NAMALWA (cell line): ENCODE results near the gene JPH2.

Source experiments
- DNase-seq: peaks from one replicate; pipeline ENCODE4 v3.0.0-alpha.2; 2015; ENCODE audit warnings: low spot score

JPH2 gene

DNA sequence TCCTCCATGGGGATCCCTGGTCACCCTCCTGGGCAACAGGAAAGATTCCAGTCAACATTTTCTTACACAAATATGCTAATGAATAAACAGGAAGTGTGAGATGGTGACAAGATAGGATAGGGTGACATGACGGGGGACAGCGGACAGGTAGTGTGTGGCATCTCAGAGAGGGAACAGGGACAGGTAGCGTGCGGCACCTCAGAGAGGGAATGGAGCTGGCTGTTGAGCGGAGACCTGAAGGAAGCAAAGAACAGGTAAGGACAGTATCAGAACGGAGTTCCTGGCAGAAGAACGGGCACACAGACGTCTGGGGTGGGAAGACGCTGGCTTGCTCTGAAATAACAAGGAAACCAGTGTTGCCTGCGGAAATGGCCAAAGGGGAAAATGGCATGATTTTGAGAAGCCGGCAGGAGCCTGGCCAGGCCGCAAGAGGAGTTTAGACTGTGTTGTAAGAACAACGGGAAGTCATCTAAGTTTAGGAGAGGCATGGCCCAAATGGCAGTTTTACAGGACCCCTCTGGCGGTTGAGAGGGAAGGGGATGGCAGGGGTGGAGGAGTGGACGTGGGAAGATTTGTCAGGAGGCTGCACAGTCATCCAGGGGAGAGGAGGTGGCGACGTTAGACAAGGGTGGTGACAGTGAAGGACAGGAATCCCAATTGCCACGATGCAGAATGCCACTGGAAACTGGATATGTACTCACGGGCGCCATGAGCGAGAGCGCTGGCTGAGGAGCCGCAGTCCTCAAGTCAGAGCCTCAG is 111.6 kb downstream of the JPH2 start:
- no peak for DNase-seq

DNA sequence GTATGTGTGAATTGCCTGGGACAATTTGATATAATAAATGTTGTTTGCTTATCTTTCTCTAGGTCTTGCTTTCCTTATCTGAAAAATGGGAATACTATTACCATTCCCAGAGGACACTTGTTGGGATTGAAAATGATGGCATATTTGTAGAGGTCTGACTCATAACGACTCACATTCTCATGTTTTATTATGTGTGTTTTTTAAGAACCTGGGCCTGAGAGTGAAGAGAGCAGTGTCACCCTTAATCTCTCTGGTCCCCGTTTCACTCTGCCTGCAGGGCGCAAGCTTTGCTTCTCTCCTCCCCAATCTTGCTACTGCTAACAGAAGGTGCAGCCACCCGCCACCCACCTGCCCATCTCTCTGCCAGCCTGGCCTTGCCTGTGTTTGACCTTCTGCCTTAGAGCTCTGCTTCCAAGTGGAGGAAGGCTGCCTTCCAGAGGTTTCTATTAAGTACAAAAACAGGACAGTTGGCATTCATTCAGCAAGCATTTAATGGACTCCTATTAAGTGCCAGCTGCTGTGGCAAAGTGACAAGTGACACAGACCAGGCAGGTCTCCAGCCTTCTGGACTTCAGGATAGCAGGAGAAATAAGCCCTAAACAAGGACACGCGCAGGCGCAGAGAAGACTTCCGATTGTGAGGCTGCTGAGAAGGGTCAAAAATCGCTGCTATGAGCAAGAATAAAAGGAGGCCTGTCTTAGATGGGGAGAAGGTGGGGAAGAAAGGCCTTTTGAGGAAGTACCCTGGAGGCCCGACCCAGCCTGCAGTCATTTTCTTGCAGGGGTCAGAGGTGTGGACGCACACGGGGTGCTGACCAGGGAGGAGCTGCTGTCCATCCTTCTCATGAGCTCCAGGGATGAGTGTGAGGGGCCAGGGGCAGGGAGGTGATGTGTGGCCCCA is 112.5 kb downstream of the JPH2 start:
- no peak for DNase-seq

DNA sequence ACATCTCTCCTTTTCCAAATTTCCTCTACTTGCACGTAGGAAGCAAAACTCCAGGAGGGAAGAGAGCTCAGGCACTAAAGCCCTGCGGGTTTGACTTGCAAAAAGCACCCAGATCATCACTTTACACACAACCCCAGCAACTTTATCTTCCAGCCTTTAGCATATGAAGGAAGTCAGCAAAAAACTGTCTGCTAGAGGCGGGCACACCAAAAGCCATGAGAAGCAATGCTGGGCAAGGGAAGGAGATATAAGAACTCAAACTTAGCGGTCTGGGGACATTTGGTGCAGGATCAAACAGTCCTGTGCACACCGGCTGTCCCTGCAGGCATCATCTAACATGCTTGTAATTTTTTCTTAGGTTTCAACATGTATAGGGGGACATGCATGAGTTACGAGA is 113.3 kb downstream of the JPH2 start:
- DNase-seq, result no peak

DNA sequence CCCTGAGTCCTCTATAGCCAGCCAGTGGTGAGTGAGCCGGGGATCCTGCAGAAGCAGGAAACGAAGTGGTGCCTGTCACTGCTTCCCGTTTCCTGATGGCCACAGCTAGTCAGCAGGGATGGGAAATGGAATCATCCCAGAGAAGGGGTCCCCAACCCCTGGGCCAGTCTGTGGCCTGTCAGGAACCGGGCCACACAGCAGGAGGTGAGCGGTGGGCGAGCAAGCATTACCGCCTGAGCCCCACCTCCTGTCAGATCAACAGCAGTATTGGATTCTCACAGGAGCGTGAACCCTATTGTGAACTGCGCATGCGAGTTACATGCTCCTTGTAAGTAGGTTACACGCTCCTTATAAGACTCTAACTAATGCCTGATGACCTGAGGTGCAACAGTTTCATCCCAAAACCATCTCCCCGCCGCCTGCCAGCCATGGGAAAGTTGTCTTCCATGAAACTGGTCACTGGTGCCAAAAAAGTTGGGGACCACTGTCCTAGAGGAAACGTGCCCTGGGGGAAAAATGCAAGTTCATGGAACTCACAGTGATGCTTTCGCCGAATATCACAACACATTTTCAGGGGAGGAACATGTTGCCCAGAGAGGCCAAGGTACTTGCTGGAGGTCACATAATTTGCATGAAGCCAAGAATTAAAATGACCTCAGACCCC is 113.8 kb downstream of the JPH2 start:
- no peak for DNase-seq

DNA sequence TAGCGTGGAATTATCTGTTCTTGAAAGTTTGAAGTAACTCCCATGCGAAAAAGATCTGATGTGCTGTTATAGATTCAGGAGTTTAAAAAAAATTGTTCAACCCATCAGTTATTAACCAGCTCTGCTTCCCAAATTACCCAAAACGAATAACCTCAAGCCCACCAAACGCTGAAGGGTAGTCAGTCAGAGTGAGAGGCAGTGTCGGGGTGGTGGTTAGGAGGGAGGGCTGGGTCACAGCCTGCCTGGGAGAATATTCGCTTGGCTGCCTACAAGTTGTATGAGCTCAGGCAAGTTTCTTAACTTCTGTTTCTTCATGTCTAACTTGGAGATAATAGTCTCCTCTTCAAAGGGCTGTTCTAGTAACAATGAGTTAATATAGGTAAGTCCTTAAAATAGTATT is 114.6 kb downstream of the JPH2 start:
- no peak for DNase-seq

DNA sequence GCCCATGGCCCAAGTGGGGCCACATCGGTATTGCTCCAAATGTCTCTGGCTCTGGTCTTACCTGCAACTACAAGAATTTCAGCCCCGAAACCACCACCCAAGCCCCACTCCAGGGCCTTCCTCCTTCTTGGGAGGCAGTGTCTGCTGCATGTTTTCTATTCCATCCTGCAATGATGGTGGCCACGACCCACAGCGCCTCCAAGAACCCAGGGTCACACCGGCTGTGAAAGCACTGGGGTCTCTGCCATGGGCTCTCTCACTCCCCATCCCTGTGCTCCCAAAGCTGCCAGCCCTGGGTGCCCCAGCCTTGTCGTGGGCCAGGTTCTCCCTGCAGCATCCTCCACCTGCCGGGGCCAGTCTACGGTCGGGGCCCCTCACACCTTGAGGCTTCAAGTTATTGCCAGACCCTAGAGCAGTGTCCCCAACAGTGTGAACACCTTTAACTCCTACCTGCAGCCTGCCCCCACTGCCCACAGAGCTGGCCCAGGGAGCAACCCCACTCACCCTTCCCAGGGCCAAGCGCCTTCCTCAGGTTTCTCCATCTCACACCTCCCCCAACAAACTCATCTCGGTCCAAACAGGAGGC is 115.4 kb downstream of the JPH2 start:
- no peak for DNase-seq

DNA sequence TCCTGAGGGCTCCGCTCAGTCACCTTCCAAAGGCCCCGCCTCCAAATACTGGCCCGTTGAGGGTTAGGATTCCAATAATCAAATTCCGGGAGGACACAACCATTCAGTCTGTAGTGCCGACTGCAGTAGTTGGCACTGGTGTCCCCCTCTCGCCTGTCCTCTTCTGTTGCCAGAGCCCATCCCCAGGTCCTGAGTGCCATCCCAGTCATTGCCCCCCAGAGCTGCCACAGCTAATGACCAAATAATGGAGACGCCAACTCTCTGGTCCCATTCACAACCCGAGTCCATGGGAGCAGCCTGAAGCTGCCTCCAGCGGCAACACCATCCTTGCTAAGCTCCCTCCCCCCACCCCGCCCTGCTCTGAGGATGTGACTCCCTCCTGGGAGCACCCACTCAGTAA is 115.9 kb downstream of the JPH2 start:
- DNase-seq, result no peak

DNA sequence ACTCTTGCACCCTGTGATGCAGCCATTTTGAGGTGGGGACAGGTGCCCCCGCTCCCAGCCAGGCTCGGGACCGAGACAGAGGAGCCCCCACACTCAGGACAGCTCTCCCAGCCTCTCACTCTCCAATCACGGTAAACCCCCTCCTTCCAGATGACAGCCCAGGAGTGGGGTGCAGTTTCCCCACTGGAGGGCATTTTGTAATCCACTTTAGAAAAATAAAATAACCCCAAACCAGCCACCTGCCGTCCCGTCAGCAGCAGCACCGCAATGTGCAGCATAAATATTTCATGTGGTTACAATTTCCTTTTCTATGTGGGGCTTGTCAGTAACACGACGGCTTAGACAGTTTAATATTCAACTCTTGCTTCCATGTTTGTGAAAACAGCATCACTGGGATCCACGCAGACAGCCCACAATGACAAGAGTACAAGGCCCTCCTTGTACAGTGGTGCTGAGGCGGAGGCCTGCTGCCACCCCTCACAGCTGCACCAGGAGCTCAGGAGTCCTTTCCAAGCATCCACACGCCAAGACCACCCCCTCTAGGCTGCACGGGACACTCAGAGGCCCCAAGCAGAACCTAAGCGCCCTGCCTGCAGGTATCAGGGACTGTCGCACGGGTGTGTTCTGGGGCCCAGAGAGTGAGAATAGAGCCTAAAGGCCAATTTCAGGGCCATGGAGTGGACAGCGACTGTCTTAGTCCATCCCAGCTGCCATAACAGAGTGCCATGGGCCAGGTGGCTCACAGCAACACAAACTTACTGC is 116.7 kb downstream of the JPH2 start:
- DNase-seq, result no peak

DNA sequence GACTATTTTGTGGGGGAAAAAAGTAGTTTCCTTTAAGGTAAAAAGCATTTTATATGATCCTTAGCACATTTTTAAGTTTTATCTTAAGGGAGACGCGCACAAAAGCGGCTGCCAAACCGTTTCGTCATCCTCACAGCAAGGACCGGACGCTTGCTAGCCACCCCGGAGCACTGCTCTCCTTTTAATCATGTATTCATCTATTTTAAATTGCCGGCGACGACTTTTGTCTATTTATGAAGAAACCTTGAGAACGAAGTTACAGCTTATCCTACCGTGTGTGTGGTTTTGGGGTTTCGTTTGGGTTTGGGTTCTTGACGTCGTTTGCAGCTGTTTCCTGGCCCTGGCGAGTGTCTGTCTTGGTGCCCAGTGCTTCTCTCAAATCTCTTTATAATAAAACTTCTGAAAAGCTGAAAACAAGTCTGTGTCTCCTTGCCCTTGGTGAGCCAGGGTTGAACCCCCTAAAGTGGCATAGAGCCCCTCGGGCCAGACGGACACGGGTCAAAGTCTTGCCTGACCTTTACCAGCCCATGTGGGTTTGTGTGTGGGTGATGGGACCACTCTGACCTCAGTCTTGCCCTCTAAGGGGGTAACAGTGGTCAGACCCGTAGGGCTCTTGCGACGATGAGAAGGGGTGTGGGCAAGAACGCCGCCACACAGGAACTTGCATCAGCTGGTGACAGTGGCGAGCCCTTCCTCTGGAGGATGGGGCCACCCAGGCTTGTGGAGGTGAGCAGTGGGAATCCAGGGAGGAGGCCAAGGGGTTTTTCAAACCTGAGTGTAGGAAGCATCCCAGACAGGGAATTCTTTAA is 117.6 kb downstream of the JPH2 start:
- peak; percentile 23 for DNase-seq

DNA sequence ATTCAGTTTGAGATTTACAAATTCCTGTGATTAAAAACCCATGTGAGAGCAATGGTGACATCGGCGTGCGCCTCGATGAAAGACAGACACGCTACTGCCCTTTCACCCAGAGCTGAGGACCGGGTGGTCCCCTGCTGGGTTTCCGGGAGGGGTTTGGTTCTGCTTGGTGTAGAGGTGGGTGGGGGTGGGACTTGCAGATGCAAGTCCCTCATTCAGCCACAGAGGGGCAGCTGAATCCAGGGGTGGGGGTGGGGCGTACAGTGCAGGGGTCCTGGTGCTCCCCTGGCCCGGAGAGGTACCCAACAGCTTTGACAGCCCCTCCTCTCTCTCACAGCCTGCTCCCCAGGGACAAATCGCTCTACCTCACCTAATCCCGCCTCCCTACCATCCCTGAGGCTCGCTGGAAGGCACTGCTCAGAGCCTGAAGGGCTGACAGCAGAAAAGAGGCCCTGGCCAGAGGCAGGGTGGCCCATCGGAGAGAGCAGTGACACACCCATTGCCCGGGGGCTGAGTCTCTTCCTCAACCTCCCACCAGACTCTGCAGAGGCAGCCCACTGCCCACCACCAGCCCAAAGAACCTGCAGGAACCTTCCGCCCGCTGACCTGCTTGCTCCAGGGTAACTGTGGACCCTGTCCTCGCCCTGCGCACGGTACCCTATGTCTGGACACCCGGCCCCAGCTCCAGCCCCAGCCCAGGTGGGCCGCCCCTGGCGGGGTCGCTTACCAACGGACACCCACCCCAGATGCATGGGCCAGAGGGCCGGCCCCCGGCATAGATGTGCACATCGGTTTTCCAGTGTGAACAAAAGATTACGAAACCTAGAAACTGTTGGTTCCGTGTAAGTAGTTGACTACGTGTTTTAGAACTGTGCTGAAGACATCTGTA is 118.4 kb downstream of the JPH2 start:
- DNase-seq, result no peak

DNA sequence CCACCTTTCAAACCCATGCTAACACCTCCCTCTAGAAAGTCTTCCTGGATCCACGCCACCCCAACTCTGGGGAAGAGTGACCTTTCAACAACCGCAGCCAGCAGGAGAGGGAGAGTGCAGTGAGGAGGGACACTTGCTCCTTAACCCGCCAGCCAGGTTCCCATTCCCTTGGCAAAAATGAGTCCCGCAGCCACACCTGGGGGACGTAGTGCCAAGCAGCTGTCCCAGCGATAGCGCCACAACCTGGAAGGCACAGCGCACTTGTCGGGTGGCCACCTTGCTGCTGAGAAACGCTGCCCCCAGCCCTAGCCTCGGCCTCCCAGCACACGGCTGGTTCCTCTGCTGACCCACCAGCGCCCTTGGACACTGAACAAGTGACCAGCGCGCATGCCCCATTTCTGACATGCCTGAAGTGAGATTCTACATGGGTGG is 119.3 kb downstream of the JPH2 start:
- no peak for DNase-seq

DNA sequence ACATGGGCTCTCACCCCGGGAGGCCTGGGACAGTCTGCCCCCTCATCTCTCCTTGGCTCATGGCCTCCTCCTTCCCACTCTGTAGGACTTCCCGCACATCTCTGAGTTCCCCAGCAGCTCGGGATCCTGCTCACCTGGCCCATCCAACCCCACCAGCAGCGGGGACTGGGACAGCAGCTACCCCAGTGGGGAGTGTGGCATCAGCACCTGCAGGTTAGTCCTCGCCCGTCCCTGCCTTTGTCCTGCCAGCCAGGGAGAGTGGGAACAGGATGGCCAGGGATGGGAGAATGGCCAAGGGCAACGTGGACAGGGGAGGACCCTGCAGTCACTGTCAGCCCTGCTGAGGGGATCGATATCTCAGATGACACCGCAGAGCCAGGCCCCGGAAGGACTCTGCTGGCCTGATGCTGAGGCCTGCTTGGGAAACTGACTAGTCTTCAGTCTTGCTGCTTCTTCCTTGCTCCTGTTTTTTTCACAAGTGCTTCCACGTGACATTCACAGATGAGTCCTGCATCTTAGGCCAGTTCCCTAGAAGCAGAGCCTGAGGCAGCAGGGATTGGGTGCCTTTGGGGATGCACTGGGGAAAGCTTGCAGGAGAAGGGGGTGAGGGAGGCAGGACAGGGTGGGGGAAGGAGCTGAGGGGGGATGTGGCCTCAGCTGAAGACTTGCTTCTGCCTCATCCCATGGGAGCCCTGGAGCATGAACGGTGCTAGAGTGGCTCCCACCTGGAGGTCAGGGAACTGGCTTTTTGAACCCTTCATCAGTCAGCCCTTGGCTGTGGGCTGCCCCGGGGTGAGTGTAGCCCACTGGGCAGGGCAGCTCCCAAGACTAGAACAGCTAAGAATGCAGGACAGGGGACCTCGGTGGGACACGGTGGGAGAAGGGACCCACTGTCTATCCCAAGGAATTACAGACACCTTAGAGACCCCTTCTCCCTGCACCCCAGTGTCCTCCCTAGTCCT is 120.1 kb downstream of the JPH2 start:
- DNase-seq, result no peak

DNA sequence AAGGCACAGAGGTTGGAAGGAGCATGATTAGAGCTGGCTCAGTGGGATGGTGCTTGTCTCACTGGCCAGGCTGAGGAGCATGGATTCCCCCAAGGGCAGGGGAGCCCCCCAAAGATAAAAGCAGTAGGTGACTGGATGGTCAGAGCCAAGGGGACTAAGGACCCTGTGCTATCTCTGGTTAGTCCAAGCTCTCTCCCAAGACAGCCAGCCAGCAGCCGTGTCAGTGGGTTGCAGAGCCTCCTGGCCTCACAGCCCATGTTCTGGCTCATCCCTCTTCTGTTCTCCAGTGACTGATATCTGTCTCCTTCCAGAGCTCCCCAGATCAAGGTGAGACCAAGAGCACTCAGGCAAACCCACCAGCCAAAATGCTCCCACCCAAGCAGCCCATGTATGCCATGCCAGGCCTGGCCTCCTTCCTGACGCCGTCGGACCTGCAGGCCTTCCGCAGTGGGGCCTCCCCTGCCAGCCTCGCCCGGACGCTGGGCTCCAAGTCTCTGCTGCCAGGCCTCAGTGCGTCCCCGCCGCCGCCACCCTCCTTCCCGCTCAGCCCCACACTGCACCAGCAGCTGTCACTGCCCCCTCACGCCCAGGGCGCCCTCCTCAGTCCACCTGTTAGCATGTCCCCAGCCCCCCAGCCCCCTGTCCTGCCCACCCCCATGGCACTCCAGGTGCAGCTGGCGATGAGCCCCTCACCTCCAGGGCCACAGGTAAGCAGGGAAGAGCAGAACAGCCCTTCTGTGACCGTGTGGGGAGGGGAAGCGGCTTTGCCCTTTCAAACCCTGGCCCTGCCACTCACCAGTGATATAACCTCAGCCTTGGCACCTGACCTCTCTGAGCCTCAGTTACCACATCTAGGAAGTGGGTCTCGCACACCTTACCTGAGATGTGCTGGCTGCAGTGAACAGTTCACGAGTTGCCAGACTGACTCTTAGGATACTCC is 121.3 kb downstream of the JPH2 start:
- no peak for DNase-seq

DNA sequence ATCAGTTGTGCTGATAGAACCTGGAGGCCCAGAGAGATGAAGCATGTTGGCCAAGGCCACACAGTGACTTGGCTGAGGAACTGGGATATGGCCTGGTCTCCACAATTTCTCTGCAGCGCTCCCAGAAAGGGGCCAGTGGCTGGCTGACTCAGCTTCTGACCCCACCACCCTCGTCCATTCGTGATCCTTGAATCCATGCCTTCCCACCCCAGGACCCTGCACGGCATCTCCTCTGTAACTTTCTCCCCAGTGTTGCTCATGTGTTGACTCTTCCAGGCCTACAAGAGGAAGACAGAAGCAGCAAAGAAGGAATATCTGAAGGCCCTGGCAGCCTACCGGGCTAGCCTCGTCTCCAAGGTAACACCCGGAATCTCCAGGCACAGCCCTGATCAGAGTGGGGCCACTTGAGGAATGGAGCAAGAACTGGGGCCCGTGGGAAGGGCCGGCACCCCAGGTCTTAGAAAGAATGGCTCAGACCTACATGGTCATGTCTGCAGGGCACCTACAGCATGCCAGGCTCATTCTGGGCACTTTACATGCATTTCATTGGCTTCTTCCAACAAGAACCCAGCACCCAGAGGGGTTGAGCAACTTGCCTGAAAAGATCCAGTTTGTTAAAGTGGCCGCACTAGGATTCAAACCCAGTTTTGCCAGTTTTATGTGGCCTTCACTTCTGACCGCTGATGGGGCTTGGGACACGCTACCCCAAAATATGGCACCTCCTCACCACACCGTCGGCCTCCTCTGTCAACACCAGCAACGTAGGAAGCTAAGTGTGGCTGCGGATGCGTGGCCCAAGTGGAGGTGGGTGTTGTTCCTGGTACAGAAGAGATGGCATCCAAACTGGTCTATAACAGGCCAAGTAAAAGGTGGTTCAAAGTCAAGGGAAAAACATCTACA is 122.2 kb downstream of the JPH2 start:
- no peak for DNase-seq
